NCI-H69 (cell line): Measurements from ENCODE around the gene SH3PXD2A.
"Not testable (repeated sequence)": the region's sequence is repeated elsewhere in the genome, so short reads cannot be mapped to it uniquely, and the experiment has no call there.

Experiments
- DNase-seq: peaks from one replicate; lab custom pipeline; 2025; lab: John Stamatoyannopoulos, UW

SH3PXD2A gene

GRCh38 chr10:103834436-103835095, 20.8 kb downstream of the SH3PXD2A start:
- DNase-seq = no peak

GRCh38 chr10:103833731-103834365, 21.5 kb downstream of the SH3PXD2A start:
- DNase-seq = peak; percentile 79

GRCh38 chr10:103832806-103833205, 22.6 kb downstream of the SH3PXD2A start:
- no peak for DNase-seq

DNA sequence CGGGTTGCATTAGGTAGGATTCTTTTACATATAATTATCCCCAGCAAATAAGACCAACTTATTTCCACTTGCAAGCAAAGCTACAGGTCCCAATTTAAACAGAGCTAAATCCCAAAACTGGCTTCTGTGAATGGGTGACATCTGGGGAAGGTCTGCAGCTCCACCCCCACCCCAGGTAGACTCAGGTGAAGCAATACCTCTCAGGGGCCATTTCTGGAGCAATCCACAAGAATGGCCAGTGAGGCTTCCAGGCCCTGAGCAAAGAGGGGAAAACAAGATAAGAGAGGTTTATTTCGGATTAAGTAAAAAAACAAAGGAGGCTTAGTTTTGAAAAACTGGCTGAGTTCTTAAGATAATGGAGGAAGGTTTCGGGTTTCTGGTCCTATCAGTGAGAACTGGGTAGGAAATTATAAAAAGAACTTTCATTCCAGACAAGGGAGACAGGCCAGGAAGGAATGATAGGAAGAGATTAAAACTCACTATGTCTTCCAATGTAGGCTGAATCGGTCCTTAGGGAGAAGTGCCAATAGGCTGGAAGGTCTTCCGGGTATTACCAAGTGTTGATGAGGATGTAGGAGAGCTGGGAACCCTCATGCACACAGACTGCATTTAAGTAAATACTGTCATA, 25.4 kb downstream of the SH3PXD2A start:
- DNase-seq = peak; percentile 76

- DNase-seq = peak; percentile 76
These were observed 26.1 kb downstream of the SH3PXD2A start for GRCh38 chr10:103829278-103829677.

DNA sequence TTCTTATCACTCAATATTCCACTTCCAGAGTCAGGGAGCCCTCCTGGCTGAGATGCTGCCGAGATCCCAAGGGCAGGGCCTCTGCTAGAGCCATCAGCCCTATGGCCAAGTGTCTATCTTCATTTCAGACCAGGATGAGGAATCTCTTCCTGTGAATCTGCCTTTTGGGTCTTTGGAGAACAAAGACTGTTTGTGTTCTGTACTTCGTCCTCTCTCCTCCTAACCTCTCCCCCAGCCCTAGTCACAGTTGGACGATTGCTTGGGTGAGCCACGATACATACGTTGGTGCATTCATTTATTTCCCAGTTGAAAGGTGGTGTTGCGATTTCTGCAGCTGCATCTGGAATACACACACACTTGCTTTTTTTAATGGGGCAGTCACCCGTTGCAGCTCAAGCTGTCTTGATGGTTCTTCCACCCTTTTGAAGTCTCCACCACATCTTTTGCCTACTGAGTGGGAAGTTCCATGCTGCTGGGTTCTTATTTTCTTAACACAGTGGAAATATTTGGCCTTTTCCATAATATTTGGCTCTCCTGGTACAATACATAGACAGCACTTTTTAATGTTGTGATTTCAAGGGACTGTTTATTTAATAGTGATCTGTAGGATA, 26.7 kb downstream of the SH3PXD2A start:
- no peak for DNase-seq

- DNase-seq = no peak
These were observed 27.3 kb downstream of the SH3PXD2A start for GRCh38 chr10:103828107-103828506.

DNA sequence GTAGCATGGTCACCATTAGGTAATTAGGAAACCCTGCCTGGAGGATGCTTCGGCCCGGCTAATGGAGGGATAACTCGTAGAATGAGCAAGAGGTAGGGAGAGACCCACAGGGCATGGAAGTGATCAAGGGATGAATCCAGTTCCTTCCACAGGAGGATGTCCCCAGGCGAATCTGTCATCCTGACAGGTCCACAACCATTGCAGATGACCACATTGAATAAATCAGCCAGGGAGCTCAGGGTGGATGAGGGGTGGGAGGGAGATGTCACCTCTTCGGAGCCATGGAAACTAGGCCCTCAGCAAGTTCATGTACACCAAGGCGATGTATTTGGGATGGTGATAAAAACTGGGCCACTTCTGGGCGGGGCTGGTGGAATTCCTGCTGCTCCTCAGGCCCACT, 28.5 kb downstream of the SH3PXD2A start:
- DNase-seq = no peak

DNA sequence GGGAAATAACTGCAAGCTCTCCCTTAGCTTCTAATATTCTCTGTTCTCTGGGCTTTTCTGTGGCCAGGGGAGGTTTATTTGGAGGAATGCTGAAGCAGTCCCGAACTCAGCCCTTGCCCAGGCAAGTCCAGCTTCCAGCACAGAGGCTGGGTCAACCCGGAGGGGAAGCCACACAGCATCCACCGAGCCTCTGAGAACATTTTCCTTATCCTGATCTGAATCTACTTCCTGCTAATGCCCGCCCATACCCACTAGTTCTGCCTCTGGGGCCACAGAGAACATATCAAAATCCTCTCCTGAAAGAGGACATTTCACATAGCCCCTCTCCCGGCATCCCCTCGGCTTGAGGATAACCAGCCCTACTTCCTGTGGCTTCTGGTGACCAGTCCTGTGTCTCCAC, 31.1 kb downstream of the SH3PXD2A start:
- DNase-seq = no peak

GRCh38 chr10:103823706-103824272, 31.6 kb downstream of the SH3PXD2A start:
- DNase-seq = no peak

GRCh38 chr10:103822800-103823199, 32.6 kb downstream of the SH3PXD2A start:
- DNase-seq = no peak

- no peak for DNase-seq
These were observed 33.2 kb downstream of the SH3PXD2A start for GRCh38 chr10:103822107-103822716.

DNA sequence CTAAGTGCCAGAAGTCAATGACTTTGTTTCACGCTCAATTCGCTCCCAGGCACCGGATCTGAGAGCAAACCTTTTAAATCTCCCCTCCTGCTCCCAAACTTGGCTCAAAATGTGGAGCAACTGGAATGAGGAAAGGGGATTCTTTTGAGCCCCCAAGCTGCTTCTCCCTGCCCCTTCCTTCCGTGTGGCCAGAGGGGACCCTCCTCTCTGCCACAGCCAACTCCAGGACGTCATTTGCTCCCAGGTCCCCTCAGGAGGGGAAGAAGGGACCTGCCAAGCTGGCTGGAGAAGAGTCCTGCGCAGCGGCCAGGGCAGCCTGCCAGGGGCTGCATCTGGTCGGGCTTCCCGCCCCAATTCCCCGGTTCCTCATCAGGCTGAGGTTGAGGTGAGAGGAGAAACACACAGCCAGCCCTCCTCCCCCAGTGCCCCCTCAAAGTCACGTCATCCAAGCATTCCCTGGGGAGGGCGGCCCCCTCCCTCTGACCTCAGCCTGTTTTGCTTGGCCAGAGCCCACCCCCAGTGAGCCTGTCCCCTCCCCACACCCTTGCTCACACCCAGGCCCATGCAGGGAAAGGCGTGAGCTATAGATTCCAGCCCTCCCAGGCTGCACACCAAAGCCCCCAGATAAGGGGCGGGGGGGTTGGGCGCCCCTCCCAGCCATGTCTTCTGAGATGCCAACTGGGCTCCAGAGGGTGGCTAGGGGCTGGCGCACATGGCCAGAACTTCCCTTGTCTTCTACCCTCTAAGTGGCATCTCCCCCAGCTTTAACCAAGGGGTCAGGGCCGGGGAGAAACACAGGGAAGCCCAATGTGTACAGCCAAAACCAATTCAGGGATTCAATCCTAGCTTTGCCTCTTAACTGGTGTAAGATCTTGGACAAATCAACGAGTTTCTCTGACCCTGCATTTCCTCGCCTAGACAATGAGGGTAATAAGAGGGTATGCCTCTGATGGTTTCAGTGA, 35.0 kb downstream of the SH3PXD2A start:
- peak; percentile 69 for DNase-seq

GRCh38 chr10:103819493-103819892, 35.9 kb downstream of the SH3PXD2A start:
- no peak for DNase-seq

DNA sequence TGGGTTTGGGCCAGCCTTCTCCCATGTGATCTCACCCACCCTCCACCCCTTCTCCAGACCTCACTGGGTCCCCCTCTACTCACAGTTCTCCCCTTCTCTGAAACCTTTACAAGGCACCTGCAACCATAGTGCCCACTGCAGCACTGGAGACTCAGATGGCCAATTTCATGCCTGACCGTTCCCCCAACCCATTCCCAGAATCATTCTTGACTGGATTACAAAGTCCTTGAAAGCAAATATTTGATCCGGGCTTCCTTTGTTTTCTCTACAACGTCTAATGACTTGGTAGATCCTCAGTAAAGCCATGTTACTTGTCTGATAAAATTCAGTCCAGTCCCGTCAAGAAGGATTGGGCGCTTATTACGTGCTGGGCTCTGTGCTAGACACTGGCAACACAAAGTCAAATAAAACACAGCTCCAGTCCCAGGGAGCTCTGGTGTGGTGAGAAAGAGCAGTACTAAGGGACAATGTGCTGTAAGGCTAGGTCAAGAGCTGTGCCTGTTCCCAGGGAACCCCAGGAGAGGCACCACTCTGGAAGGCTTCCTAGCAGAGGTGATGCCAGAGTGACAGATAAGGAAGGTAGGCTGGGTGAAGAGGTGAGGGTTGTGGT, 36.5 kb downstream of the SH3PXD2A start:
- peak; percentile 29 for DNase-seq

- DNase-seq = peak; percentile 85
These were observed 37.3 kb downstream of the SH3PXD2A start for GRCh38 chr10:103818105-103818504.

- DNase-seq = no peak
These were observed 38.9 kb downstream of the SH3PXD2A start for GRCh38 chr10:103816431-103816830.

DNA sequence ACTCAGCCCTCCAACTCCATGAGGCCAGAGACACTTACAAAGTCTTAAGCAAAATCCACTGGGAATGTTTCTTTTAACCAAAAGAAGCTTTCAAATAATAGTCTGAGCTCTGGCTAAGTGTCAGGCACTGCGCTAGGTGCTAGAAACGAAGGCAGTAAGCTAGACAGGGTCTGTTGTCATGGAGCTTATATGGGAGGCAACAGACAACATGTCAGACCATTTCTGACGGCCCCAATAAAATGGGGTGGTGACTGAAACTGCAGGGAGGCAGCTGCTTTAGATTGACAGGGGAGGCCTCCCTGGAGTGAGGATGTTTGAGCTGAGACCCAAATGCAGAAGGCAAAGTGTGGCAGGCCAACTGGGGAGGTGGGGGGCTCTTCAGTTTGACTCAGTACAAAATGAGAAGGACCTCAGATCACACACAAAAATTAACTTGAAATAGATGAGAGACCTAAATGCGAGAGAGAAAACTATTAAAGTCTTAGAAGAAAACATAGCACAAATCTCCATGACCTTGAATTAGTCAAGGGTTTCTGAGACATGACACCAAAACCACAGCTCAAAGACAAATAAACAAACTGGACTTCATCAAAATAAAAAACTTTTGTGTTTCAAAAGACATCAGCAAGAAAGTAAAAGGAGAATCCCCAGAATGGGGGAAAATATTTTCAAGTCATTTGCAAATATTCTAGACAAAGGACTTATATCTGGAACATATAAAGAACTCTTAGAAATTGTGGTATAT, 40.6 kb downstream of the SH3PXD2A start:
- no peak for DNase-seq

DNA sequence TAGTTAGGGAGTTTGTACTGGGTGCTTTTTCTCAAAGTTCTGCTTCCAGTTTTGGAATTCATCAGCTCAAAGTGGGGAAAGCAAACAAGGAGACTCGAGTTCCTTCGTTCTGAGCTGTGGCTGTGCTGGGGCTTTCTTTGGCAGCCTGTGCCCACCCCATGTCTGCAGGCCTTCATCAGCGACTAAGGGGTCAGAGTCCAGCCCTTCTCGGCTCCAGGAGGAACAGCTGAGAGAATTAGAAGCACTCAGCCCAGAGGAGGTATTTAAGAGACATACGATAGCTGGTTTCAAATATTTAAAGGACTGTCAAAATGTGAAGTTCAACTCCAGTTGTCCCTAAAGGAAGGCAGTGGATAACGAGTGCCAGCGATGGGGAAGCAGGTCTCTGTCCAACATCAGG, 41.3 kb downstream of the SH3PXD2A start:
- no peak for DNase-seq

- not testable (repeated sequence) for DNase-seq
These were observed 42.1 kb downstream of the SH3PXD2A start for GRCh38 chr10:103813312-103813711.
